ENCODE measurements around the gene COBL.

The COBL gene

GRCh38 chr7:51070151-51070550 is 246.5 kb downstream of the COBL start:
- DNase-seq (ENCODE audit: extremely low spot score, insufficient read length, low read depth) (no peak), FAIRE-seq (no peak)

GRCh38 chr7:51069411-51070083 is 247.1 kb downstream of the COBL start:
- DNase-seq (ENCODE audit: extremely low spot score, insufficient read length, low read depth) (no peak), FAIRE-seq (no peak)

GRCh38 chr7:51068401-51068800 is 248.2 kb downstream of the COBL start:
- FAIRE-seq: no peak
- DNase-seq (ENCODE audit: extremely low spot score, insufficient read length, low read depth): no peak

GRCh38 chr7:51067757-51068156 is 248.9 kb downstream of the COBL start:
- DNase-seq (ENCODE audit: extremely low spot score, insufficient read length, low read depth): no peak
- FAIRE-seq: no peak

- DNase-seq (ENCODE audit: extremely low spot score, insufficient read length, low read depth) (no peak), FAIRE-seq (no peak)
These were observed 249.4 kb downstream of the COBL start for GRCh38 chr7:51067258-51067657.

- no peak for FAIRE-seq
- DNase-seq (ENCODE audit: extremely low spot score, insufficient read length, low read depth): no peak
These were observed 250.2 kb downstream of the COBL start for GRCh38 chr7:51066405-51066882.

GRCh38 chr7:51065766-51066165 is 250.8 kb downstream of the COBL start:
- no peak for DNase-seq (ENCODE audit: extremely low spot score, insufficient read length, low read depth)
- no peak for FAIRE-seq

DNA sequence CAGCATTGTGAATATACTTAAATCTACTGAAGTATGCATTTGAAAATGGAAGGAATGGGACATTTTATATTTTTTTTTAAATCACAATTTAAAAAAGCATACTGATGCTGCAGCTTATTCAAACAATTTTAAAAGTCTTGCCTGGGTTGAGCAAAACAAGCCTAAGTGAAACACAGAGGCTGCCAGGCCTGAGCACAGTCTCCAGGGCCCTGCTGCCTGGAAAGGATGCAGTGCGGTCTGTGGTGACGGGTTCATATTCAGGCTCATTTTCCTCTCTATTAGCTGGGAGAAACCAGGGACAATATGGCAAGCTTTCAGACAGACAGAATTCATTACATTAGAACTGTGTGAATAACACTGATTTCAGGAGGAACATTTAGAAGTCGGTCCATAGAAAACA is 251.9 kb downstream of the COBL start:
- DNase-seq (ENCODE audit: extremely low spot score, insufficient read length, low read depth) (no peak), FAIRE-seq (no peak)

DNA sequence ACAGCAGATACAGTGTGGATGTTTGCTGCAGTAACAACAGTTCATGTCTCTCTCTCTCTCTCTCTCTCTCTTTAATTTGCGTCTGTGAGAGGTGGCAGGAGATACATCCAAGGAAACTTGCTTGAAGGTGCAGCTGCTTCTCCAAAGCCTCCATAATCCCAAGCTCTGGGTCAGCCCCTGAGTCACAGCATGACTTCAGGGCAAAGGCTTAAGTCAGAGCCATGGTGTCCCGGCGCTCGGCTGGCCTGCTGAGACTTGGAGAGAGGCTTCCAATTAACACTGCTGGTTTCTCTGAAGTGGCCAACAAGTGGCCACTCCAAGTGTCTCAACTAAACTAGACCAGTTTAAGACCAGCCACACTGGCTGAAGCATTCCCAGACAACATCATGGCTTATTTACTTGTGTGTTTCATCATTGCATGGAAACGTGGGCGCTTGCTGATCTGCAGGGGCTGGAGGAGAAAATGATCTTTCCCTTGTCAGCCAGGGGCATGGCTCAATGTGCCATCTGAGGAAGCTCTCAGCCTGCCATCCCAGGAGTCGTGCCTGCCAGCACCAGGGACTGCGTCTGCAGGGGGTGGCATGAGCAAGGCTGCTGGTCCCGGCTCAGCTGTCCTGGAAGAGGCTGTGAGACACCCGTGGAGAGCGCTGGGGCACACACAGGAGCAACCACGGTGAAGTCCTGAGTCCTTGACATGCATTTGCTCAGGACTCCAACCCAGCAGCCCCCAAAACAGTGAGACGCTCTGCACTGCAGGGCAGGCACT is 254.2 kb downstream of the COBL start:
- FAIRE-seq: no peak

GRCh38 chr7:51060536-51060935 is 256.1 kb downstream of the COBL start:
- DNase-seq (ENCODE audit: extremely low spot score, insufficient read length, low read depth): no peak
- FAIRE-seq: no peak

More for the DNA sequence above, 254.2 kb downstream of the COBL start:
- DNase-seq (ENCODE audit: extremely low spot score, insufficient read length, low read depth): no peak

DNA sequence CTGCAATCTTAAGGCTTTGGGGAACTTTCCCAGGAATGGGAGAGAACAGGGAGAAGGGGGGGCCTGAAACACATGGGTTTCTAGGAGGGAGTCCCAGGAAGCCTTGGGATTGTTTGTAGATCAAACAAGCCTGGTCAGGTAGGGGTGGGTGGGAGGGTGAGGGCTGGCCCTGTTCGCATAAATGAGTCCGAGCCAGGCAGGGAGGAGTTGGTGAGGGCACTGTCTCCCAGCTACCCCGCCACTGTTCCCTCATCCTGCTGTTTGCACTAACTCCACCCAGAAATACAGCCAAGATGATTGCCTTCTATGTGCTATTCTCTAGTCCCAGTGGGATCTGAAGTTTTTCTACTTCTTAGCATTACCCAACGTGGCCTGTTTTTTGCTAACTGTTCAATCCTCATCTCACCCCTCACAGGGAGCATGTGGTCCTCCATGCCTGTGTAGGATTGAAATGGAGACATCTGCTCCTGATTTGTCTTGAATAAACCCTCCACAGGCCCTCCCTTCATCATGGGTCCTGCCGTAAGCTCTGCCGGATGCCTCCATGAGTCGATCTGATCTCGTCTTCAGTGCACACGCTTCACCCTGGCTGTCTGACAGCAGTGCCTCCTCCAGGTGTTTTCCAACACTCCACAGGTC is 257.0 kb downstream of the COBL start:
- DNase-seq (ENCODE audit: extremely low spot score, insufficient read length, low read depth) (no peak), FAIRE-seq (no peak)

DNA sequence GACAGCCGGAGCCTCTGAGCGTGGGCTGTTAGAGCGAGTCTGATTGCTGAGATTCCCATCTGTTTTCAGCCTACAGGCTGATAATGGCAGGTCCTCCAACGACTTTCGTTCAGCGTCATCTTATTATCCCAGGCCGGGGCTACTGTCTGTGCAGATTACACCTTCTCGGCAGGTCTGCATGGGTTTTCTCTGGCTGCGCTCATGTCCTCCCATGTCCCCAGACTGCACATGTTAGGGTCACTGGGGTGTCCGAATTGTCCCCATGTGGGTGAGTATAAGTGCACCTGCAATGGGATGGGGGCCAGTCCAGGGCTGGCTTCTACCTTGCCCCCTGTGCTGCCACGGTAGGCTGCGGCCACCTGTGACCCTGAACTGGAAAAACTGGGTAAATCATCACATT is 257.8 kb downstream of the COBL start:
- no peak for FAIRE-seq

DNA sequence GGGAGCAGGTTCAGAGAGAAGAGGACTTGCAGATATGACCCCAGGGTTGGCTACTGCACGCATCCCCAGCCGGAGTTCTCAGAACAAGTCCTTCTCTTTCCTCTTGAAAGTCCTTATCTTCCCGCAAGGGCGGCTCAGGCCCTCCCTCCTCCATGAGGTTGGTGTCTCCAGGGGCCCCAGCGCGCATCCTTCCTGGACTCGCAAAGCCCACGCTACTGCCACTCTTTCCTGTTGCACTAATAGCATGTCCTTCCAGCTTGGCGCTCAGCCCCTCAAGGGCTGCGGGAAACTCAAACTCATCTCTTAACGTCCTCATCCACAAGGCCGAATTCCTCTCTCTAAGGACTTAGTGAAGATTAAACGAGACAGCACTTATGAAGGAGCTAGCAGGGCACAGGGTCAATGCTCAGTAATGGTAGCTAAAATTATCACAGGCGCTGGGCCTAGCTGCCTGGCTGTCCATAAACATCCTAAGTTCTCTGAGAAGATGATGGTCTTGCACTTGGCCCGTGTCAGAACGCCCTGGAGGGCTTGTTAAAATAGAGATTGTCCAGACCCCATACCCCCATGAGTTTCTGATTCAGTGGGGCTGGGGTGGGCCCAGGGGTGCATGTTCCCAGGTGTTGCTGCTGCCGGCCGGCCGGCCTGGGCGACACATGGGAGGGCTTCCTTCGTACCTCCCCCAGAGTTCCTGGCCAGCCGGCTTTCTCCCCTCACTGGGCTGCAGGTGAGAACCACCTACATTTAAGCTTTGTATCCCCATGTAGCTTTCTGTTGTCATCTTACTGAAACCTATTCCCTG is 261.4 kb downstream of the COBL start:
- no peak for FAIRE-seq

More for the DNA sequence above, 257.8 kb downstream of the COBL start:
- no peak for DNase-seq (ENCODE audit: extremely low spot score, insufficient read length, low read depth)

GRCh38 chr7:51054231-51054630 is 262.4 kb downstream of the COBL start:
- DNase-seq (ENCODE audit: extremely low spot score, insufficient read length, low read depth) (no peak), FAIRE-seq (no peak)

More for the DNA sequence above, 261.4 kb downstream of the COBL start:
- DNase-seq (ENCODE audit: extremely low spot score, insufficient read length, low read depth): no peak

DNA sequence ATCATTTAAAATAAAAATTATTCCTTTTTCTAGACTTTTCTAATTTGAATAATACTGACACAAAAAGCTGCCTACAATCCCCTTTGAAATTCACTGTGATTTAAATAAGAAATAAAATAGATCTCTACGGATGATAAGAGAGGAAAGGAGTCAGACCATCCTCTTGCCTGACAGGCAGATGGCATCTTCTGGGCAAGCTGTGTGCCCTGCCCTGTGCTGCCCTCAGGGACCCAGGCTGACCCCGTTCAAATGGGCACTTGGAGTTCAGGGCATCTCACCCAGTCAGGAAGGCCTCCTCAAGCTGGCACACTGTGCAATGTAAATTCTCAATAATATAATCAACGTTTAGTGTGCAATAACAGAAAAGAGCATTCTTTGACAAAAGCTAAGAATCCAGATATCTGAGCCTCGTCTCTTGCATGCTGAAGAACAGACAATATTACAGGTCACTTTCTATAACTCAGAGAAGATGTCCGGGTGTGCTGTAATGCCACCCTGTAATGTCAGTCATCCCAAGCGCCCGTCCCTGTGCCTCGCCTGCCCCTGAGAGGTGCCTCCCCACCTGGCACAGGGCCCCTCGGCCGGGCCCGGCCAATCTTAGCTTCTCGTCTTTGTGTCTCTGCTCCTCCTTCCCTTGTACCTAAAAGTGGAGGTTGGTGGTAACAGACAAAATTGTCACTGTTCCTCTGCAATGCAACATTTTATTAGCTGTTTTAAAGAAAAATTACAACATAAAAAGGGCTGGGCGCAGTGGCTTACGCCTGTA is 263.3 kb downstream of the COBL start:
- no peak for FAIRE-seq
- no peak for DNase-seq (ENCODE audit: extremely low spot score, insufficient read length, low read depth)

- DNase-seq (ENCODE audit: extremely low spot score, insufficient read length, low read depth) (no peak), FAIRE-seq (no peak)
These were observed 270.1 kb downstream of the COBL start for GRCh38 chr7:51046482-51046881.

DNA sequence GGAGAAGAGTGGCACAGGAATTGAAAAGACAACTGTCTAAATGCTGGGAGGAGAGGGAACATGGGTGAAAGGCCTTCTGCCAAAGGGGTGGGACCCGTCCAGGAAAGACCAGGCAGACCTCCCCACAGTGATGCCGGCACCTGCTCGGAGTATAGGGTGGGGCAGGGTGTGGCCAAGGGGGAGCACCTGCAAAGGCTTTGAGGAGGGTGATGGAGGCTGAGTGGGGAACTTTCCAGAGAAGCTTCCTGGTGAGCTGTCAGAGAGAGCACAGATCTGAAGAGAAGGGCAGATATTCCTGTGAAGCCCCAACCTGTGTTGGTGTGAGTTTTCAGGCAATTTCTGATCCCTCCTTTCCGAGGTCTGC is 270.5 kb downstream of the COBL start:
- no peak for DNase-seq (ENCODE audit: extremely low spot score, insufficient read length, low read depth)
- no peak for FAIRE-seq

DNA sequence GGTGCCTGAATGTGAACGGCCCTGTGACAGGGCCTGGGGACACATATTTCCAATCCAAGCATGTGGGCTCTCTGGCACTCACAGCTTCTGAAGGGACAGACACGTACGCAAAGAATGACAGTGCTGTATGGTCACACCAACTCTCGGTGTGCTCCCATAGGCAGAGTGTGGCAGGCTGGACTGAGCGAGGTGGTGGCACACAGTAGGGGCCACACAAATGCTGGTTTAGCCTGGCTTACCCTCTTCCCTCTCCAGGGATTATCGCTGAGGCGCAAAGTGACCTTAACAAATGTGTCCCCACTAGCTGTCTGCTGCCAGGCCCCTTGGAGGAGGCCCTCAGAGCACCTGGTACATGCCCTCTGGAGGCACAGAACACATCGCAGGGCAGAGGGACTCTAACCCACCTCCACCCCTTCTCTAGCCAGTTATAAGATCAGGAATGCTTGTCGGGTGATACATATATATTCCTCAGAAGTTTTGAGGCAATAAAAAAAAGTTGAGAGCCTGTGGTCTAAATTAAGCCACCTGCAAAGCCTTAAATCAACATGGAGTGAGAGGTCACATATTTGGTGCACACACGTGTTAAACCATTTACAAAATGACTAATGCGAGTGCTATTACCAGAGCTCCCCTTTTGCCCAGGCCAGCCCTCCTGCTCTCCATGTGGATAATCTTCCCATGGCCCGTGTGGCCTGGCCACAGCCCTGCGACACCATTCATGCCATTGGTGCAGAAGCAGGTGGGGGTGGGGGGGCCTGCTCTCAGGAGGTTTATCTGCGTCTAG is 271.1 kb downstream of the COBL start:
- DNase-seq (ENCODE audit: extremely low spot score, insufficient read length, low read depth) (no peak), FAIRE-seq (no peak)

DNA sequence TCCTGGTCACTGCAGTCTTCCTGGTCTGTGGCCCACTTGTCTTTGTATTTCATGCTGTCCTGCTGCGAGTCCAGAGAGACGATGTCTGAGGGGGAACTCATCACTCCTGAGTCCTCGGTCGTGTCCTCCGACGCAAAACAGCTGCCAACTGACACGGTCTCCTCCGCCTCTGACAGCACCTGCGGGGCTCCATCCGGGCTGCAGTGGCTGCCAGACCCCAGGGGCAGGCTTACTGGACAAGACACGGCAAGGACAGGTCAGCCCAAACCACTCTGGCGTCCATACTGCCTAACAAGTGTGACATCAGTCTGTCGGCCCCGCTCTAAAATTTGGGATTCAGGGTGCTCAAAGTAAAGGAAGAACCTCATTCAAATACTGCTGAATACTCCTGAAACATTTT is 273.1 kb downstream of the COBL start:
- no peak for FAIRE-seq
- no peak for DNase-seq (ENCODE audit: extremely low spot score, insufficient read length, low read depth)
